Measurements from ENCODE around the gene KPNA3.

KPNA3 gene

GRCh38 chr13:49792550-49793324 lies at the start of gene KPNA3:
Gene KPNA3 (minus strand): TSS chr13:49792682. CDS start chr13:49792506, 176 bp downstream.
- H3K9me2 ChIP-seq (replicated peaks; ENCODE audit: low read depth, low read length) = no peaks in the 10 kb centered on the region
- TF ChIP-seq EZH2phosphoT487 (IDR thresholded peaks at IDR 0.05; ENCODE audit: borderline replicate concordance) (no peak), CTCF (conservative IDR thresholded peaks at IDR 0.05; ENCODE audit: low read length) (no peak)

GRCh38 chr13:49841964-49842363 lies 49.5 kb upstream of the KPNA3 start:
- no peaks in the 10 kb centered on the region for H3K36me3 ChIP-seq (ENCODE audit: insufficient read depth, low read length)
- peaks cover 10% of the 10 kb centered on the region for H3K4me1 ChIP-seq (ENCODE audit: insufficient read depth, low read length, poor library complexity, severe bottlenecking)
- no peak overlapping the region for H3K4me3 ChIP-seq (ENCODE audit: low read length, poor library complexity, severe bottlenecking)
- no peaks in the 10 kb centered on the region for H3K27me3 ChIP-seq (ENCODE audit: insufficient read depth, low read length, poor library complexity, severe bottlenecking)
- no peaks in the 10 kb centered on the region for H3K9me2 ChIP-seq (replicated peaks; ENCODE audit: low read depth, low read length)
- H3K79me2 ChIP-seq (ENCODE audit: insufficient read depth, low read length) = no peaks in the 10 kb centered on the region
- no peaks in the 10 kb centered on the region for H4K20me1 ChIP-seq (ENCODE audit: insufficient read depth, low read length, poor library complexity, severe bottlenecking)
- no peak overlapping the region for H2AFZ ChIP-seq (ENCODE audit: low read length)
- no peaks in the 10 kb centered on the region for H3K9me3 ChIP-seq (ENCODE audit: insufficient read depth, low read depth, low read length)
- H3K4me2 ChIP-seq (ENCODE audit: low read depth, low read length, poor library complexity, severe bottlenecking) = no peak overlapping the region
- H3F3A ChIP-seq (ENCODE audit: low read depth) = no peaks in the 10 kb centered on the region
- H3K9ac ChIP-seq (ENCODE audit: low read depth, low read length, poor library complexity, severe bottlenecking) = no peak overlapping the region
- TF ChIP-seq EZH2phosphoT487 (IDR thresholded peaks at IDR 0.05; ENCODE audit: borderline replicate concordance) (no peak), CTCF (conservative IDR thresholded peaks at IDR 0.05; ENCODE audit: low read length) (no peak)

More at GRCh38 chr13:49792550-49793324, at the start of gene KPNA3:
- peaks cover 32% of the 10 kb centered on the region for H4K20me1 ChIP-seq (ENCODE audit: insufficient read depth, low read length, poor library complexity, severe bottlenecking)
- peak within 1 kb of the TSS; percentile 91 for H3K4me3 ChIP-seq (ENCODE audit: low read length, poor library complexity, severe bottlenecking)
- peak within 1 kb of the TSS; percentile 83 for H3K9ac ChIP-seq (ENCODE audit: low read depth, low read length, poor library complexity, severe bottlenecking)
- H3K36me3 ChIP-seq (ENCODE audit: insufficient read depth, low read length) = no peaks in the 10 kb centered on the region
- no peaks in the 10 kb centered on the region for H3K9me3 ChIP-seq (ENCODE audit: insufficient read depth, low read depth, low read length)
- H3K4me2 ChIP-seq (ENCODE audit: low read depth, low read length, poor library complexity, severe bottlenecking) = peak within 1 kb of the TSS; percentile 96
- no peaks in the 10 kb centered on the region for H3F3A ChIP-seq (ENCODE audit: low read depth)
- peaks cover 32% of the 10 kb centered on the region for H3K4me1 ChIP-seq (ENCODE audit: insufficient read depth, low read length, poor library complexity, severe bottlenecking)
- no peaks in the 10 kb centered on the region for H3K27me3 ChIP-seq (ENCODE audit: insufficient read depth, low read length, poor library complexity, severe bottlenecking)
- peak within 1 kb of the TSS; percentile 99 for H2AFZ ChIP-seq (ENCODE audit: low read length)
- H3K79me2 ChIP-seq (ENCODE audit: insufficient read depth, low read length) = peaks cover 44% of the 10 kb centered on the region

- no peak overlapping the region for H3K4me3 ChIP-seq (ENCODE audit: low read length, poor library complexity, severe bottlenecking)
- no peak overlapping the region for H3K9ac ChIP-seq (ENCODE audit: low read depth, low read length, poor library complexity, severe bottlenecking)
- H3K36me3 ChIP-seq (ENCODE audit: insufficient read depth, low read length) = no peaks in the 10 kb centered on the region
- no peaks in the 10 kb centered on the region for H3K27me3 ChIP-seq (ENCODE audit: insufficient read depth, low read length, poor library complexity, severe bottlenecking)
- TF ChIP-seq CTCF (conservative IDR thresholded peaks at IDR 0.05; ENCODE audit: low read length) = no peak
- TF ChIP-seq EZH2phosphoT487 (IDR thresholded peaks at IDR 0.05; ENCODE audit: borderline replicate concordance) = no peak
- H3K9me2 ChIP-seq (replicated peaks; ENCODE audit: low read depth, low read length) = no peaks in the 10 kb centered on the region
- no peaks in the 10 kb centered on the region for H3F3A ChIP-seq (ENCODE audit: low read depth)
- H4K20me1 ChIP-seq (ENCODE audit: insufficient read depth, low read length, poor library complexity, severe bottlenecking) = no peaks in the 10 kb centered on the region
- H3K4me1 ChIP-seq (ENCODE audit: insufficient read depth, low read length, poor library complexity, severe bottlenecking) = peaks cover 10% of the 10 kb centered on the region
- H3K4me2 ChIP-seq (ENCODE audit: low read depth, low read length, poor library complexity, severe bottlenecking) = no peak overlapping the region
- H3K79me2 ChIP-seq (ENCODE audit: insufficient read depth, low read length) = no peaks in the 10 kb centered on the region
- H3K9me3 ChIP-seq (ENCODE audit: insufficient read depth, low read depth, low read length) = no peaks in the 10 kb centered on the region
- H2AFZ ChIP-seq (ENCODE audit: low read length) = peak overlapping the region; percentile 64
These were observed 48.2 kb upstream of the KPNA3 start for GRCh38 chr13:49840675-49841074.

Measured in Loucy (cell line).